Measurements from ENCODE around the gene EPB41.
A peak's percentile ranks its signal among the peaks of the same experiment; 100 is the strongest.
"Not testable (repeated sequence)": the region's sequence is repeated elsewhere in the genome, so short reads cannot be mapped to it uniquely, and the experiment has no call there.

Gene EPB41

DNA sequence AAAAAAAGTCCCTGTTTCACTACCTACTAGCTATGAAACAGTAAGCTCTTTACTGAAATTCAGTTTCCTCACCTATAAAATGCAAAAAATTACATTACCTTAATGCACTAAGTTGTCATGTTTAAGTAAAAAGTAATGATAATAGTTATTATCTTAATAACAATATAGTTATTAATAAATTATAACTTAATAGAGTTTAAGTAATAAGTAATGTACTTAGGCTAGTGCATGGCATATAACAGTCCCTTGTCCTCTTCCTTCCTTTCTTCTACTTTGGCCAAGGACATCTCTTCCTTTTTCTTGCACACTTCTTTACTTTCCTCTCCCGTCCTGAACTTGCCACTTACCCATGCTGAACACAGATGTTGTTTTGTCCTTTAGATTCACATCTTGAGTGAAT, 200.3 kb downstream of the EPB41 start:
- DNase-seq: no peak

DNA sequence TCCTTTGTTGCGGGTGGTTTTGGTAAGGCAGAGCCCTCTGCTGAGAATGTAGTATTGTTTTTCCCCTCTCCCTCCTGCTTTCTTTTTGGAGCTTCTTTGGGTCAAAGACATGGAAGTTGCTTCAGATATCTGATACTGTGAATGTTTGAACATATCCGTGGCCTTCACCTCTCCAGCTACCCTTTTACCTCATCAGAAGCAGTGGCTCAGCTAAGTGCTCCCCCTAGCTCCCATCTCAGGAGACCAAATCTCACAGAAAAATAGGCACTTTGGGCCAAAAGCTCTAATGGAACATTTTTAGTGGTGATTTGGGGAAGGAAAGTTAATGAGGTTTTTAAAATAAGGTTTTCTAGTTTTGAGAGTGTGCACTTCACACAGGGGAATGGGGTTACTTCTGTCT, 203.0 kb downstream of the EPB41 start:
- DNase-seq: no peak

DNA sequence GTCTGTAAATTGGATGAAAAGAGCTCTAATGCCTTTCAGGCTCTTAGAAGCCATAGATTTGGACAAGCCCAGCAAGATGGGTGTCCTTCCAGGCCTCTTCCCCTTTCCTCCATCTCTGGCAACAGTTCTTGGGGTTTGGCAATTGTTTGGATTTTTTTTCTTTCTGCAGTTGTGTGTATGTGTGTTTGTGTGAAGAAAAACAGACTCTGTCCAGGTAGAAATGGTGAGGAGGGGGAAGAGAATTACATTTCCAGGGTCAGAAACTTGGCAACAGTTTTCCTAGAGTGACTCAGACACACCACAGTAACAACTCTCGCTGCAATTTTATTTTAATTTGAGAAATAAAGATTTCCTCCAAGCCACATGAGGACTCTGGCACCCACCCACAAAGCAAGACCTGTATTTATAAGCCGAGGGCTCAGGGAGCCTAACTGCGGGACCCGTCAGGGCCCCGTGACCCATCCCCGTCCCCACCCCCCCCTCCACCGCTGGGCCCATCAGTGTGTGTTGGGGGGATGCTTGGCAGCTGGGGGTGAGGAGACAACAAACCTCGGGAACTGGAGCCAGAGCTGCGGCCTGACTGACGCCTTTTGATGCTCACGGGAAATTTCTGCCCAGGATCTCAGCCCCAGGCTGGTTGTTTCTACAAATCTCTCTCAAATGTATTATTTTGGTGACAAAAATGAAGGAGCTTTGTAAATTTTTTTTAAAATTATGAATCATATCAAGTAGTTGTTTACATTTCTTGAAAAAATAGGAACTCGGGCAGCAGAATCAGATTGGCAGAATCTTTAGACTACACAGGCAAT, 205.0 kb downstream of the EPB41 start:
- DNase-seq: no peak

DNA sequence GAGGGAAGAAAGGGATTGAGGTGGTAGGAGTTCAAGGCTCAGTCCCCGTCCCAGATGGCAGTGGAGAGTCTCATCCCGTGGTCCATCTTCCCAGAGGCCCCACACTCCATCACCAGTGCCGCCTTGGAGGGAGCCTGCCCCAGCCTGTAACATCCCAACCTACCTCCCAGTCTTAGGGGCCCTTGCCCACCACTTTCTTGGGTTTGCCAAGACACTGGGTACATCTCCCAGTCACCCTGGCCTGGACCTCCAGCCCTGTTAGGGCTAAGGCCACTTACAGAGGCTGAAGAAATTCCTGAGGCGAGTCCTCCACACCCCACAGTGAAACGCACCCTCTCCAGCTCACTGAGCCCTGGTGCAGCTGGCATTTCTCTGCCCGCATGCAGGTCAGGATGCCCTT, 206.0 kb downstream of the EPB41 start:
- DNase-seq: no peak

DNA sequence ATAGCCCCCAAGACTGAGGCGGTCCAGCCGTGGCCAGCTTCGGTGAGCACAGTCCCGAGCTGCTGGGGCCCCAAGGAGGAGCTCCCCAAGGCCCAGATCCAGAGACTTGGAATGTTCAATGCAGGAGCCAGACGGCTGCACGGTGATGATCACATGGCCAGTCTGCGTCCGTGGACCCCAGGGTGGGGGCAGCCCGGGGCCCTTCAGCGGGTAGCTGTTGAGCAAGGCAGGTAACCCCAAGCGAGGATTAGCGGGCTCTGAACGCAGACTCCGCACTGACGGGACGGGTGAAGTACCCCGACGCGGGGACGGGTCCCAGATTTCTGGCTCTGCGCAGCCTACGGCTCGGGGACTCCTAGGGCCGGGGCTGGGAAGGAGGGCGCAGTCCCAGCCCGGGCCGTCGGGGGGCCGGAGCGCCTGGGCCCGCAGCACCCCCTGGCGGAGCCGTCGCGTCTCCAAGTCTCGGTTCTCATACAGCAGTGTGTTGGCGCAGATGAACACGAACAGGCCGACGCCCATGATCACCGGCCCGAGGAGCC, 206.6 kb downstream of the EPB41 start:
- no peak for DNase-seq

DNA sequence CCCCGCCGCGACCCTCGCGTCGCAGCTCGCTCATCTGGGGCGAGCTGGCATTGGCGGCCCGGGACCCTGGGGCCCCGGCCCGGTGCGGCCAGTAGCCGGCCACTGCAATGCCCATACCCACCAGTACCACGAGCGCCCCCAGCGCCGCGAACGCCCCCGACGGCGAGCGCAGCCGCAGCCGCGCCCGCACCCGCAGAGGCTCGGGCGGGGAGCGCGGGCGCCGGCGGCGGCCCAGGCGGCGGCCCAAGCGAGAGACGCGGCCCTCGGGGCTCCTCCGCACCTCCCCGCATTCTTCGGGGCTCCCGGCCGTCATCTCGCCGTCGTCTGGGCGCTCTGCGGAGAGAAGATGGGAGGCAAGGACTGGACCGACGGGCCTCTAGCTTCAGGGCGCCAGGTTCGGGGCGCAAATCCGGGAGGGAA, 207.2 kb downstream of the EPB41 start:
- no peak for DNase-seq

DNA sequence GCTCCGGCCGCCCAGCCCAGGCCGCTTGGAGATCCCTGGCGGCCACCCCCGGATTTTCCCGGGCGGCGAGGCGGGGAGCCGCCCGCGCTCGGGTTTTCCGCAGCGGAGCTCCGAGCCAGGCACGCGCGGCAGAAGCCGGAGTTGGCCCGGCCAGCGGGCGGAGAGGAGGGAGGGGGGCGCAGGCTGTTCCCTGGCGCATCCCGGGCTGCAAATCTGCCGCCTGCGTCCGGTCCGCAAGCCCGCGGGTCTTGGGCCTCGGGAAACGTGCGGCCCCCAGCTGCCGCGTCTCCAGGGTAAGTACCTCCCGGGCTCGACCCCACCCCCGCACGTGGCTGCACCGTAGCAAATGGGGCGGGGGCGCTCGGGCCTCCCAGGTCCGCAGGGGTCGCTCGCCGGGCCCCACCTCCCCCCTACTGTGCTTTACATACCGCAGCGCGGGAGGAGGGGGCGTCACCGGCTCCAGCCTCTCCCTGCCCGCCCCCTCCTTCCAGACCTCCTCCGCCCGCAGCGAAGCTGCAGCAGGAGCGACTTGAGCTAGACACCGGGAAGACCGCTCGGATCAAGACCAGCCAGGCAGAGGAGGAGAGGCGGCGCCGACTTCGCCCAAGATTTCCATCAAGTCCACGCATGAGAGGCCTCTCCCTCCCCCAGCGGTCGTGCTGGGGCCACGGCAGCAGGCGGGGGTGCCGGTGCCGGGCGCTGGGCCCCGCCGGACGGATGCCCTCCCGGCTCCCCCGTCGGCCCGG, 207.7 kb downstream of the EPB41 start:
- DNase-seq: no peak

DNA sequence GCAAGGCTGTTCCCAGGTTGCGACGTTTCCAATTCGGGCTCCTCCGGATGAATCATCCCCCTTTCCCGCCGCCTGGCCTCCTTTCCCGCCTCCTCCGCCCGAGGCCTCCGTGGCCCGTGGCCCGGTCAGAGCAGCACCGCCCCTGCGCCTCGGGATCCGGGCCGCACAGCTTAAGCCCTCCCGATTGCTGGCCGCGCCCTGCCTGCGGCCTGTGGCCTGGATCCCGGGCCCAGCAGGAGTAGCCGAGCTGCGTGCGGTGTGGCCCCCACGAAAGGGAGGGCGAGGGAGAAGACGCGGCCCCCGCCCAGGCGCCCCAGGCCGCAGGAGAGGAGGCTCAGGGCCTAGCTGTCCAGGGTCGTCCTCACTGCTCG, 208.3 kb downstream of the EPB41 start:
- no peak for DNase-seq

DNA sequence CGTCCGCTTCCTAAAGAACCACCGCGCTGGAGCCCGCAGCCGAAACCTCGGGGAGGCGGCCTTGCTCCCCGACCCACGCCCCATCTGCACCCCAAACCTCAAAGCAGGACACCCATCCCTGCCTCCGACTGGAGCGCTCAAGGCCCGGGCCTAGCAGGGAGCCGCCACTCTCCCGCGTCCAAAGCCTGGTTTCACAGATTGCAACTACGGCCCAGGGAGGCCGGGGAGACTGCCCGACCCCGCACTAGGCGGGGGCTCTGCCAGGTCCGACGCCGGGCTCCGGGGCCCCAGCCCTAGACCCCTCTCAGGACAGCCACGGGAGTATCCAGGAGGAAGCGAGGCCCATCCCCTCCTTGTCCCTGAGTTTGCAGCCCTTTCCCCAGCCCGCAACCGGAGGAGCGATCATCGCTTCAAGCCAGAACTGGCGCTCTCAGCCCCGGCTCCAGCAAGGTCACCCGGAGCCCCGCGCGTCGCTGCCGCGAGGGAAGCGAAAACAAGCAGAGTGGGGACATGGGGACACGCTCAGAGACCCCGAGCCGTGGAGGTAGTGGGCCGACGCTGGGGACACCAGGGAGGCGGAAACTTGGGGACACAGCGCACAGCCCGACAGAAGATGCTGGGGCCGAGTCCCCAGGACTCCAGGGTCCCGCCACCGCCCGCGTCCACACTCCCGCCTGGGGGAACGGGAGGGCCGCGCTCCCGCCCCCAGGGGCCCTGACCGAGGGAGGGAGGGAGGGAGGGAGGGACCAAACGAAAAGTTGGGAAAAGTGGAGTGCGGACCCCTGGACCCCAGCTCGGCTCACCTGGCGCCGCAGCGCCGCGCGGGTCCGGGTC, 208.9 kb downstream of the EPB41 start:
- no peak for DNase-seq

DNA sequence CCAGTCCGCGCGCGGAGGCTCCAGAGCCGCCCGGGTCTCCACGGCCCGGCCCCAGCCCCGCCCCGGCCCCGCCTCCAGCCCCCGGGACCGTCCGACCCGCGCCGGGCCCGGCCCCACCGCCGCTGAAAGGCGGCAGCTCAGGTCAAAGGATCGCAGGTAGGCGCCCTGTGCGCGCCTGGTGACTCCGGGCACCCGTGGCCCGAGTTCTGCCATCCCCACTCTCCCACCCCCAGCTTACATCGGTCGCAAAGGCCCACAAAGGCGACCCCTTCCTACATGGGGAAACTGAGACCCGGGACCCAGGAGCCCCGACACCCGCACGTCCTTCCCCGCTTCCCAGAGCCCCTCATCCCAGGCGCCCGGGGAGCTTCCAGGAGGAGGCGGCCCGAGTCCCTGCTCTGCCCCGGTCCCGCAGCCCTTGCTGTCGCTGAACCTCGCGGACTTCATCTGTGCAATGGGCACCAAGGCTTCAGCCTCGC, 209.6 kb downstream of the EPB41 start, which contains the start of gene TMEM200B:
TSS of gene TMEM200B (minus strand) at position 17 of the 479 bp plus-strand sequence. CDS start 2,075 bp downstream, outside the sequence.
- DNase-seq: no peak

DNA sequence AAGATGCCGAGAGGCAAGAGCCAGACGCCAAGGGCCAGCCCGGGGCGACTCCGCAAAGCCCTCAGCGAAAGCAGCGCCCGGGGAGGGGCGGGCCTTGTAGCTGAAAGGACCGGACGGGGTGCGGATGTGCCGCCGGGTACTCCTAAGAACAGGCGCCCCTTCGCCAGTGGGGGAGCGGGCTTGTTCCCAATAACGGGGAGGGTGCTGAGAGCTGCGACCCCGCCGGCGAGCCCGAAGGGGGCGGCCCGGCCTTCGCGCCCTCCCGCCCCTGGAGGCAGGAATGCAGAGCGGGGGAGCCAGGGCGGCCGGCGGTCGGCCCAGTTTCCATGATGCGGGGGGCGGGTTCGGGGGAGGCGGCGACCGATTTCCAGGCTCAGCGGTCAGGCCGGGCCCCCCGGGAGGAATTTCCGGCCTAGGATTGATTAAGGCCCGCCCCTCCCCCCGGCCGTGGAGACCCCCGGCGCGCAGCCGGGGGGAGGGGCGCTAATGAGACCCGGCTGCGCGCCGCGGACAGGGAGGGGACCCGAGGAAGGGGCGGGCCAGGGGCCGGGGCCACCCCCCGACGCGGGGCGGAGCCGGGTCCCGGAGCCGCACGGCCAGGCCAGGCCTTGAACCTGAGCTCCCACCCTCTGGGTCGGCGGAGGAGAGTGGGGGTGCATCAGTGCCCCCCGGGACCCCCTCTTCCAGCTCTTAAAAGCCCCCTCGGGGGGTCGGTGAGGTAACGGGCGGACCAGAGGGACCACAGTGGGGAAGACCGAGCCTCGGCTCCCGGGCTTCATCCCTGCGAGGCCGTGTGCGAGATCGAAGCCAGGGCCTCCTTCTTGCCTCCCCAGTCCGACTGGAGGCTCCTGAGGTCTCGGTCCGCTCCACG, 210.2 kb downstream of the EPB41 start:
- DNase-seq: peak; percentile 20 to 48

DNA sequence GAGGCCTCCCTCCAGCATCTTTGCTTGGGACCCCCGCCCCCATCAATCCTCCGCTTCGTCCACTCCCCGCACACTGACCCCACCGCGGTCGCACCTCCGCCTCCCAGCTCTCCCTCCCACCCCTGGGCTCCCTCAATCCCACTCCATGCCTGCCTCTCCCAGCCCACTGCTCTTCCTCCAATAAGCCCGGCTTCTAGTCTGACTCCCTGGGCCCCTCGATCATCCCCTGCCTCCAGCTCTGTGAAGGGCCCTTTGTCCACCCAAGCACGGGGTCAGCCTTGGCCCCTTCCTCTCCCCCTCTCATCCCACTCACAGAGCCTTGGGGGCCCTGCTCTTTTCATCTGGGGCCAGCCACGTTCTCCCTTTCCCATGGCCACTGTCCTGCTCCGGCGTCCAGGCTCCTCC, 210.9 kb downstream of the EPB41 start:
- no peak for DNase-seq

DNA sequence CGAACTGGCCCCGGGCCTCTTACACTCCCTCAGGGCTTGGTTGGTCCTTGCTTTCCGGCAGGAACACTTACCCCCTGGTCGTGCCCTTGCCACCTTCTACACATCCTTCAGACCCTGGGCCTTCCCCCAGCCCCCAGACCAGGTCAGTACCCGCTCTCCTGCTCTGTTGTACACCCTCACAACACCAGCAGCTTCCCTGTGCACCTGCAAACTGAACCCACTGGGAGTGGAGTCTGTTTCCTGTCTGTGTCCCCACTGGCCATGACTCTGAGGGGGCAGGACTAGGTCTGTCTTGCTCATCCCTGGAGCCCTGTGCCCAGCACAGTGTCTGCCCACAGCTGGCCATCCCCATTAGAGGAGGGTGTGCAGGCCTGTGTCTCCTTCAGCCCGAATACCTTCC, 211.4 kb downstream of the EPB41 start:
- DNase-seq: no peak

DNA sequence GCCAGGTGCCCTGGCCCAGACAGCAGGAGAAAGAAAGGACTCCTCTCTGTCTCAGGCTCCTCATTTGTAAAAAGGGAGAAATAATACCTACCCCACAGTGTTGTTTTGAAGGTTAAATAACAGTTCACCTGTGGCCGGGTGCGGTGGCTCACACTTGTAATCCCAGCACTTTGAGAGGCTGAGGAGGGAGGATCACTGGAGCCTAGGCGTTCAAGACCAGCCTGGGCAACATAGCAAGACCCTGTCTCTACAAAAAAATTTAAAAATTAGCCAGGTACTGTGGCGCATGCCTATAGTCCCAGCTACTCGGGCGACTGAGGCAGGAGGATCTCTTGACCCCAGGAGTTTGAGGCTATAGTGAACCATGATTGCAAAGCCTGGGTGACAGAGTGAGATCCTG, 211.8 kb downstream of the EPB41 start:
- no peak for DNase-seq

DNA sequence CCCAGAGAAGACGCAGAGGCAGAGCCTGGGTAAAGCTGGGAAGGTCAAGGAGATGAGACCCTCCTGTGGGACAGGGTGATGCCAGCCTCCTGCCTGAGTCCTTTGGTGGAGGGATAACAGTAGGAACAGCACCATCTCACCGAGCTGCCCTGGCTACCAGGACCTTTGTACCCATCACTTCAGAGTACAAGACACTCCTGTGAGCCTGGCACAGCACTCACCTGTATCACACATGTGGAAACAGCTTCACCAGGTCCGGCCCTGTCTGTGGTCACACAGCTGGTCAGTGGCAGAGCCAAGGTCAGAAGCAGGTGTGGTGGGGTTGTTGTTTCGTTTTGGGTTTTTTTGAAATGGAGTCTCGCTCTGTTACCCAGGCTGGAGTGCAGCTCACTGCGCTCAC, 214.4 kb downstream of the EPB41 start:
- DNase-seq: no peak

DNA sequence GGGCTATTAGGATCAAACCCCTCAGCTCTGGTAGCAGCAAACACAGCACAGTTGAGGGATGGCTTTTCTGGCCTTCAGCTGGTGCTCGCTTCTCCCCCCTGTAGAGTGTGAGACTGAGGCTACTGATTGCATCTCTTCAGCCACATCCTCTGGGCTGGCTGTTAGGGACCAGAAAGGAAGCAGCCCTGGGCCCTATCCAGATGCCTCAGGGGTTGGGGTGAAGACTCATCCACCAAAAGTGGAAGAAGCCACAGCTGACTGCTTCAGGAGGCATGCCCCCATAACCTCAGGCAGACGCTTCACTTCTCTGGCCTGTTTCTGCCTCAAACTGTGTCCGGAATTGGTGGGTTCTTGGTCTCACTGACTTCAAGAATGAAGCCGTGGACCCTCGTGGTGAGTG, 215.5 kb downstream of the EPB41 start:
- no peak for DNase-seq

DNA sequence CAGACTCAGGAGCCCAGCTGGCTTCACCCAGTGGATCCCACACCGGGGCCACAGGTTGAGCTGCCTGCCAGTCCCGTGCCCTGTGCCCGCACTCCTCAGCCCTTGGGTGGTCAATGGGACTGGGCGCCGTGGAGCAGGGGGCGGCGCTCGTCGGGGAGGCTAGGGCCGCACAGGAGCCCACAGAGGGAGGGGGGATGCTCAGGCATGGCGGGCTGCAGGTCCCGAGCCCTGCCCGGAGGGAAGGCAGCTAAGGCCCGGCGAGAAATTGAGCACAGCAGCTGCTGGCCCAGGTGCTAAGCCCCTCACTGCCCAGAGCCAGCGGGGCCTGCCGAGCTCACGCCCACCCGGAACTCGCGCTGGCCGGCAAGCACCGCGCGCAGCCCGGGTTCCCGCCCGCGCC, 216.7 kb downstream of the EPB41 start:
- not testable (repeated sequence) for DNase-seq

DNA sequence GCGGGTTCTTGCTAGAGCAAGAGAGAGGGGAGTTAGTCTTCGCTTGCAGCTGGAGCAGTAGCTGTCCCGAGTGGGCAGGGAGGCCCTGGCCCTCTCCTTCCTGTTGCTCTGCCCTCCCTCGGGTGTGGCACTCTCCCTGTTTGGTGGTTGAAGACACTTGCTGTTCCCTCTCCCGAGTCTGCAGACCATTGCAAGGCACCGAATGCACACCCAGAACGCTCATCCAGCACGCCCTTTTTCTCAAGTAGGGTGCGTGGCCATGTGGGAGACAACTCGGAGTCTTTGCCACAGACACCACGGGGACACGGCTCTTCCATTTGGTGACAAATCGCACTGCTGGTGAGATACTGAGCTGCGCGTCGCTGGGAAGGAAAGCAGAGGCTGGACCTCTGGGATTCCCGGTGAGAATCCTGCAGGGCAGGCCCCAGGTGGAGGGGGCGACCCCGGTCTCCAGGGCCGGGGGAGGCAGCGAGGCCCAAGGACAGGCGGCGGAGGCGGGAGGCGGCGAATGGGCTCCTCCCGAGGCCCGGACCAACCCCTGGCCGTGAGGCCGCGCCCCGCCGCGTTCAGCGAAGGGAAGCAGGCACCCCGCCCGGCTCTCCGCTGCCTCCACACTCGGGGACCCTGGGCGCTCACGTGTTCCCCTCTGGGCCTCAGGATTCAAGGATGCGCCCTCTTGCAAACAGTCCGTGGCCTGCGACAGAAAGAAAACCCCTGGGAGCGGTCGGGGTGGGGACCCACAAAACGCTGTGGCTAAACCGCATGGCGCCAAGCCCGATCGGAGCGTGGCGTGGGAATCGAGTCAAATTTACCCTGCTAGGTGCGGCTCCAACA, 219.7 kb downstream of the EPB41 start:
- DNase-seq: no peak

DNA sequence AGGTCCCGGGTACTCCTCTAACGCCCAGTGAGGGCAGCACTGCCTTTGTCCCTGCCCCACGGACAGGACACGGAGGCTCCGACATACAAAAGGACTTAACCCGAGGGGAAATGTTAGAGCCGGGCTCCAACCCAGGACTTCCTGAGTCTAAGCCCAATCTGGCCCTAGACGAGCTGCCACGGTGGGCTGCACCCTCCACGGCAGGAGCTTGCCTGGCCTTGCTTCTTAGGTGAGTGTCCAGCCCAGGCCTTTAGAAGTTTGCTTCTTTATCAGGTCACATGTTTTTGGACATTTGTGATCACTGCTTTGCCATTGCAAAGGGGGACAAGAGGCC, 220.3 kb downstream of the EPB41 start:
- no peak for DNase-seq

DNA sequence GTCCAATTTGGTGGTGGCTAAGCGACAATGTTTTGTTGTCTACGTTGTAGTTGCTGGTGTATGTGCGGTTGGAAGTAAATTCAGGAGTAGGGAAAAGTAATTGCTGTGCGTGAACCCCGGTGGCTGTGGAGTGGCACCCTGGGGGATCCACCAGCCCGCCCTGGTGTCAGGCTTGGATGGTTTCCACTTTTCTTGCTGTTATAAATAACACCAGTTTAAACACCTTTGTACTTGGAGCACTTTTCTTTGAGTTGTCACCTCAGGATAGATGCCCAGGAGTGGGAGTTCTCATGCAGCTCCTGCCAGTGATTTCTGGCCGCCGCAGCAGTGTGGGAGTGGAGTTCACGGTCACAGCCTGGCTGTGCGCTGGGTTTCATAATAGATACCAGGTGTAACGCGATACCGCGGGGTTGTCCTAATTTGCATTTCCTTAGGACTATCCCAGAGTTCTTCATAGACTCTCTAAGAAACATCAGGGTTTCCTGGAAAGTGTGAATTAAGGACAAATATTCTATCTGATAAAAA, 222.1 kb downstream of the EPB41 start:
- no peak for DNase-seq

DNA sequence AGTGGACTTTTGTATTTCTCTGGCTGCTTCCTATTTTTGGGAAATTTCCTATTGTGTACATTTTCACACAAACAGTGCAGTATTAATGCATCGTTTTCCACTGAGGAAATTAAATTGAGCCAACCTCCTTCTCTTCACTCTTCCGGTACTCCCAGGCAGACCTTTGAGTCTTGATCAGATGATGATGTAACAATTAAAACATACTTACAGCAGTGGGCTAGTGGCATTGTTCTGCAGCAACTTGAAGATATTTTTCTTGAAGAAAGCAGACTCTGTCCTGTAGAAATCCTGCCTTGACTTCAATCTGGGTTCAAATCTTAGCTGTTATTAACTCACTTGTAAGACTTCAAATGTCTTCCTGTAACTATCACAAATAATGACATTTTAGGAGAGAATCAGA, 228.3 kb downstream of the EPB41 start:
- no peak for DNase-seq

Data from SW 1271 (cell line).